GM18868 (cell line): ENCODE results near the gene IKZF5.

Experiments
- ATAC-seq: cut with Tn5 transposase; IDR thresholded peaks from one replicate; pipeline ENCODE4 v1.9.1; 2021; ENCODE audit warnings: mild to moderate bottlenecking, moderate library complexity; ENCODE audit not compliant: unreplicated experiment

The IKZF5 gene

DNA sequence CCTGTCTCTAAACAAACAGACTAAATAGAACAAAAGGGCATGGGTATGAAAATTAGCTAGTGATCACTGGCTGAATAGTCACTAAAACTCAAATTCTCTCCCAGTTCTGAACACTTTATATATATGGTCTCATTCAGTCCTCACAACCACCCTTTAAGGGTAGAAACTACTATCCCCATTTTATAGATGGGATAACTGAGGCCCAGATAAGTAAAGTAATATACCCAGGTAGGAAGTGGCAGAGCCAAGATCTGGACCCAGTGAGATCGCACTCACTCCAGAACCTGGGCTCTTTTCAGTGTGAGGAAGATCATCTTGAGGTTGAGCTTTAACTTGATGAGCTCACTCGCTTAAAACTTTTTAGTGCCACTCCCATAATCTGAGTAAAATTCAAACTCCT is 23.9 kb downstream of the IKZF5 start:
- no peak for ATAC-seq

DNA sequence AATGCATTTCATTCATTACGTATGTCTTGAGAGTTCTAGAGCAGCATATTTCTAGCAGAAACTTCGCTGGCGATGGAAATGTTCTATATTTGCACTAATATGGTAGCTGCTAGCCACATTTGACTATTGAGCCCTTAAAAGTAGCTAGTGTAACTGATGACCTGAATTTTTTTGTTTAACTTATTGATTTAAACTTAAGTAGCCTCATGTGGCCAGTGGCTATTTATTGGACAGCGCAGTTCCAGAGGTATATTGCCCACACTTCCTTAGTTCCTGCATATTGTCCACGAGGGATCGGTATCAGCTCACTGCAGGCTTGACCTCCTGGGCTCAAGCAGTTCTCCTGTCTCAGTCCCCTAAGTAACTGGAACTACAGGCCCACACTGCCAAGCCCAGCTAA is 24.7 kb downstream of the IKZF5 start:
- no peak for ATAC-seq

DNA sequence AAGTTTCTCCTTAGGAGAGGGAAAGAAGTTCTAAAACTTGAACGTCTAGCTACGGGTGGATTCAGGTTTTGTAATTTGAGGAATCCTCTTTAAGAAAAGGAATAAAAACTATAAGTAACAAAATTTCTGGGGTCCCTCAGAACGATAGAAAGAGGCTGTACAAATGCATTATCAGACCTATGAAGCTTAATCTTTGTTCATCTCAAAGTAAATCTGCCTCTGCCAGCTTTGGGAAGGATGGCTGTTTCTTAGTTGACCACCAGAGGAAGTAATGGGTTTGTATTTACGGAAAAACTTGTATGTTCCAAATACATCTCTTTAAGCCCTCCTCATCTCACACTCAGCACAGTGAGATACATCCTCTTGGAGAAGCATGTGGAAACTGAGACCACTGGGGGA is 27.5 kb downstream of the IKZF5 start:
- no peak for ATAC-seq

DNA sequence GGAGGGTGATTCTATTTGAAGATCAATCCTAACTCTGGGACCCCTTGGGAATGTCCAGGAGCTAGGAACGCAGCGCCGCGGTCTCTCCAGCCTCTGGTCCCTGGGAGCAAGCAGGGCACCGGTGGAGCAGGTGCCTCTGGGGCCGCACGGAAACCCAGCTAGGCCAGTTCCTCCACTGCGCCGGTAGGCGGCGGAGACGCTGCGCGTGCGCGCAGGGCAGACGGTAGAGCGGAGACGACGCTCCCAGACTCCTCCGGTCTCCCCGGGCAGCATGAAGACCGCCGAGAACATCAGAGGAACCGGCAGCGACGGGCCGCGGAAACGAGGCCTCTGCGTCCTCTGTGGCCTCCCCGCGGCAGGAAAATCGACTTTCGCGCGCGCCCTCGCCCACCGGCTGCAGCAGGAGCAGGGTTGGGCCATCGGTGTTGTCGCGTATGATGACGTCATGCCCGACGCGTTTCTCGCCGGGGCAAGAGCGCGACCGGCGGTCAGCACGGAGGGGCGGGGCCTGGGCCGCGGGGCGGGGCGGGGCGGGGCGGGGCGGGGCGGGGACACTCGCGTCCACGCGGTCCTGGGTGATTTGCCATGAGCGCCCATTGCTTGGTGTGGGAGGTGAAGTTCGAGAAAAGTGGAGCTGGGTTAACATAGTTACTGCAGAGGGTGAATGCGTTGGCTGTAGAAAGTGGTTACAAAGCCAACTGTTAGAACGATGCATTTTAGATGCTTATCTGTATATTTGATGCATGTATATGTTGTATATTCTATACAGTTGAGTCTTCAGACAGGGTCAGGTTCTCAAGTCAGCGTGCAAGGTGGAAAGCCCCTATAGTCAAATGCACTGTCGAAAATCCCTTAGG is 28.2 kb downstream of the IKZF5 start, which contains the start of gene PSTK:
Gene PSTK, plus strand, starts transcription at position 193 of the 857 bp plus-strand sequence. Its CDS starts 79 bp downstream, at position 272.
- ATAC-seq, result peak; percentile 94

DNA sequence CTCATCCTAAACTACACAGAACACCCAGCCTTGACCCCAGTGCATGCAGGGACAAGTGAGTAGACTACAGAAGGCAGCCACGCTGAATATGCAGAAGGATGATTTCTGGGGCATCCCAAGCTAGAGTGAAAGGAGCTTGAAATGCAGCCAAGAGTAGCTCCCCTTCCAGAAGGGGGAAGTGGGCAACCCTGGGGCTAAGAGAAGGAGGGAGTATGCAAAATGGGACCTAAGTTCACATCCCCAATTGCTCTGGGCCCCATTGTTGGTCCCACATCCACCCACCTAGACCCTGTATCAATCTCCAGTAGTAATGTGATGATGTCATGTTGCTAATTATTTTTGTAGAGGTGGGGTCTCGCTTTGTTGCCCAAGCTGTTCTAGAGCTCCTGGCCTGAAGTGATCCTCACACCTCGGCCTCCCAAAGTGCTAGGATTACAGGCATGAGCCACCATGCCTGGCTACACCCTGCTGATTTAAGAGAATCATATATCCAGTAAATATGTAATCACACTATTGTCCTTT is 34.0 kb downstream of the IKZF5 start:
- no peak for ATAC-seq

DNA sequence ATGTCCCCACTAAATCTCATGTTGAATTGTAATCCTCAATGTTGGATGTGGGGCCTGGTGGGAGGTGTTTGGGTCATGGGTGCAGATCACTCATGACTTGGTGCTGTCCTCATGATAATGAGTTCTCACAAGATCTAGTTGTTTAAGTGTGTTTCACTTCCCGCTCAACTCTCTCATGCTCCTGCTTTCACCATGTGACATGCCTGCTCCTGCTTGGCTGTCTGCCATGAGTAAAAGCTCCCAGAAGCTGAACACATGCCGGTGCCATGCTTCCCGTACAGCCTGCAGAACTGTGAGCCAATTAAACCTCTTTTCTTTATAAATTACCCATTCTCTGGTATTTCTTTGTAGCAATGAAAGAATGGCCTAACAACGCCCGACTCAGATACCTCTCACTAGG is 34.6 kb downstream of the IKZF5 start:
- ATAC-seq, result no peak

DNA sequence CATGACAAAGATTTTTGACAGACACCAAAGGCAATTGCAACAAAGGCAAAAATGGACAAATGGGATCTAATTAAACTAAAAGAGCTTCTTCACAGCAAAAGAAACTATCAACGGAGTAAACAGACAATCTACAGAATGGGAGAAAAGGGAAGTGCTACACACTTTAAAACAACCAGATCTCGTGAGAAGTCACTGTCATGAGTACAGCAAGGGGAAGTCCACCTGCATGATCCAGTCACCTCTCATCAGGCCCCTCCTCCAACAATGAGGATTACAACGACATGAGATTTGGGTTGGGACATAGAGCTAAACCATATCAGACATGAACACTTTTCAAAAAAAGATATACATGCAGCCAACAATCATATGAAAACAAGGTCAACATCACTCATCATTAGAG is 39.9 kb downstream of the IKZF5 start:
- no peak for ATAC-seq

DNA sequence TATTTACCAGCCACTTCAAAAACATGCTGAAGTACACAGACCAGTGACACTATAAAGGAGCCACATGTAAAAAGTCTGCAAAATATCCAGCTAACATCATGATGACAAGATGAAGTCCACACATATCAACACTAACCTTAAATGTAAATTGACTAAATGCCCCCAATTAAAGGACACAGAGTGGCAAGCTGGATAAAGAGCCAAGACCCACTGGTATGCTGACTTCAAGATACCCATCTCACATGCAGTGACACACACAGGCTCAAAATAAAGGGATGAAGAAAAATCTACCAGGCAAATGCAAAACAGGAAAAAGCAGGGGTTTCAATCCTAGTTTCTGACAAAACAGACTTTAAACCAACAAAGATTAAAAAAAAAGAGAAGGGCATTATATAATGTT is 41.7 kb downstream of the IKZF5 start:
- ATAC-seq, result no peak

DNA sequence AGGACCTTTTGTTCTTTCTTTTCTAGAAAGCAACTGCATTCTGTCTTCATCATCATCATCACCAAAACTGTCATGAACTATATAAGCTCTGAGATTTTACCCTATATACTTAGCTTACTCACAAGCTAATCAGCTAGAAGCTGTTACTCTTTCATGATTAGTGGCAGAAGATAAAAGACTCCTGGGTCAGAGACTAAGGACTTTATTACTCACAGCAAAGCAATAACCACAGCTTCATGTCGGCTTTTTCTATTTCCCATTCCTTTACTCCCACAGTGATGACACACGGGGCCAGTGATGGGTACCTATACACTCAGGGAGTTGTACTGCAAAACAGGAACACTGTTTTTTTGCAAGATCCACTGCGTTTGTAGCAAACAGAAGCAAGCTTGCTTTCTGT is 46.2 kb downstream of the IKZF5 start:
- ATAC-seq, result no peak

DNA sequence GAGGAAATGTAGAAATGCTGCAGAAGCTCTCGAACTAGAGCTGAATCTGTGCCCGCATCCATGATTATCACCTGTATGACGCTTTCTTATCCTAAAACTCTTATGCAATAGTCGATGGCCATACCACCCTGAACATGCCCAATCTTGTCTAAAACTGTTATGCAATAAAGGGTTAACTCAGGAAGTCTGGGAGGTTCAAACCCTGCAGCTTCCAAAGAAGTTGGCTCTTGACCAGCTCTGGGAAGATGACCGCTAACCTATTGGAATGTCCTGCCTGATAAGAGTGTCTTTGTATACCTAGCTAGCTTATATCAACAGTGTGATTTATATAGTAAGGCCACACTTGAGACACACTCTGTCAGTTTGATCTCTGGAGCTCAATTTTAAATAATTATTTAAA is 51.1 kb downstream of the IKZF5 start:
- ATAC-seq, result no peak

DNA sequence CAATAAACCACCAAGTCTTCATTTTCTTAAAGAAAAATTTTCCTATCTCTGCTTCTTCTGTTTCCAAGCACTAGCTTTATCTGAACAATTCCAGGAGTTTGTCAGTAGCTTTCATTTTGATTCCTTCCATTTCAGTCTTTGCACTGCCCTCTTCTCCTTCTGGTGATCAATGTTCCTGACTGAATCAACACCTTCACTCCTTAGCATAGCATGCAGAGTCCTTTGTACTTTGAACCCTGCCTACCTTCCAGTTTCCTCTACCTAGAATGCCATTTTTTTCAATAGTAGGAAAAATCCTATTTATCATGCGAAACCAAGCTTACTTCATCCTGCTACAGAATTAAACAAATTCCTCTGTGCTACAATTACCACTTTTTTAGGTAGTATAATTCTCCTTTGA is 52.7 kb downstream of the IKZF5 start:
- ATAC-seq, result no peak

DNA sequence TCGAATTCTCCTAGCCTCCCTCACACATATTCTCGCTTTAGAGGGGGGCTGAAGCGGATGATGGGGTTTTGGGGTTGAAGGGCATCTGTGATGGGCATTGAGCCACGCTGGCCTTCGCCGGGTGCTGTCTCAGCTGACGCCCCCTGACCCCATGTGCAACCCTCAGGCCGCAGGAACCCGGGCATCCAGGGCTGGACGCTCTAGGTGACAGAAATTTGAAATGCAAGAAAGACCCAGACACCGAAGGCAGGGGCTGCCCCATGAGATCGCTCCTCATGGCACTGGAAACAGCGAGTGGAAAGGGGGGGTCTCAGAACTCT is 53.9 kb downstream of the IKZF5 start:
- no peak for ATAC-seq

DNA sequence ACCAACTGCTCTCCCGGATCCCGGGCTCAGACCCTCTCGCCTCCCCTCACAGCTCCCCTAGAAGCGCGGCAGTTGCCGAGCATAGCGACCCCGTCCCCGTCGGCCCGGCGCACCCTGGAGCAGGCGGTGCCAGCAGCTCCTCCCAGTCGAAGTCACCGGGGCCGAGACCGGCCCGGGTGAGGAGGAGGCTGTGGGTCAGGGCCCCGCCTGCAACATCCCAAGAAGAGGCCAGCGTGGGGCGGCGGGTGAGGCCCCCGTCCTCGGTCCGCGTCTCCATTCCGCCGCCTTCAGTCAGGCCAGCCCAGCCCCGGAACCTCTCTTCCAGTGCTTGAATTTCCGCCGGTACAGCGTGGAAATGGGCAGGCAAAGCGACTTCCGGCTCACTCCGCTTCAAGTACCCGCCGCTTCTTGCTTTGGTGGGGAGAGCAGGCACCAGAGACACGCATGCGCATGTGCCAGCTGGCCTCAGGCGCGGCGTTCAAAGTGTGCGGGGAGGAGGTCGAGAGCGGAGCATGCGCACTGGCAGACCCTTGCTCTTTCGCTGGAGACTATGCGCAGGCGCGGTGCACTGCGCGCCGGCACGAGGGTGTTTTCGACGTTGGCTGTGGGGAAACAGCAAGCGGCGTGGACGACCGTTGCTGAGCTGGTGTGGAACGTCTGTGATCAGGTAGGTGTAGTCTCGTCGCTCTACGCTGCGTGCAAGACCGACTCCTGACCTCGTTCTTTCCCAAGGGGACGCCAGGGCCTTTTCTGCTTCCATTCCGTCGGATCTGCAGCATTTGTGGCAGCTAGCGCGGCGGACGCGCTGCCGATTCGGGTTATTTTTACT is 54.5 kb downstream of the IKZF5 start, which contains the start of gene C10orf88:
Gene C10orf88, minus strand, starts transcription at position 326 of the 829 bp plus-strand sequence. Its CDS starts 49 bp downstream, at position 277.
- ATAC-seq, result peak; percentile 98

DNA sequence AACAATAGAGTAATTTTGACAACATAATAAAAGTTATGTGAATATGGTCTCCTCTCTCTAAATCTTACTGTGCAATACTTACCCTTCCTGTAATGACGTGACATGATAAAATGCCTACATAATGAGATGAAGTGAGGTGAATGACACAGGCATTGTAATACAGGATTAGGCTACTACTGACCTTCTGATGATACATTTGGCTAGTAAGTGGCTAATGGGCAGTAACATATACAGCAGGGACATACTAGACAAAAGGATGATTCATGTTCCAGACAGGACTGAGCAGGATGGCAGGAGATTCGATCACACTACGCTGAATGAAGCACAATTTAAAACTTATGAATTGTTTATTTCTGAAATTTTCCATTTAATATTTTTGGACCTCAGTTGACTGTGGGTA is 59.3 kb downstream of the IKZF5 start:
- no peak for ATAC-seq
